HG03159 (cell line): ENCODE measurements around the gene GABRD.

Experiments
- ATAC-seq: cut with Tn5 transposase; IDR thresholded peaks from one replicate; pipeline ENCODE4 v1.9.1; 2021; ENCODE audit warnings: mild to moderate bottlenecking, moderate library complexity; ENCODE audit not compliant: unreplicated experiment

Gene GABRD

GRCh38 chr1:2050793-2051682 lies 31.9 kb downstream of the GABRD start:
- no peak for ATAC-seq

GRCh38 chr1:2052054-2052679 lies 33.0 kb downstream of the GABRD start:
- ATAC-seq = no peak

GRCh38 chr1:2052756-2053155 lies 33.6 kb downstream of the GABRD start:
- no peak for ATAC-seq

- ATAC-seq = no peak
These were observed 34.1 kb downstream of the GABRD start for GRCh38 chr1:2053217-2053616.

GRCh38 chr1:2053784-2054376 lies 34.7 kb downstream of the GABRD start:
- ATAC-seq = no peak

- no peak for ATAC-seq
These were observed 35.4 kb downstream of the GABRD start for GRCh38 chr1:2054560-2054959.

- ATAC-seq = no peak
These were observed 36.9 kb downstream of the GABRD start for GRCh38 chr1:2055911-2056575.

GRCh38 chr1:2056955-2057590 lies 37.9 kb downstream of the GABRD start:
- ATAC-seq = no peak

- no peak for ATAC-seq
These were observed 40.3 kb downstream of the GABRD start for GRCh38 chr1:2059290-2059953.

GRCh38 chr1:2060072-2060471 lies 40.9 kb downstream of the GABRD start:
- ATAC-seq = no peak

GRCh38 chr1:2060535-2060934 lies 41.4 kb downstream of the GABRD start:
- no peak for ATAC-seq

- ATAC-seq = no peak
These were observed 42.1 kb downstream of the GABRD start for GRCh38 chr1:2061065-2061778.

- ATAC-seq = no peak
These were observed 46.6 kb downstream of the GABRD start for GRCh38 chr1:2065699-2066098.

GRCh38 chr1:2067393-2067792 lies 48.2 kb downstream of the GABRD start:
- ATAC-seq = no peak

GRCh38 chr1:2067981-2068380 lies 48.8 kb downstream of the GABRD start:
- no peak for ATAC-seq

- no peak for ATAC-seq
These were observed 49.8 kb downstream of the GABRD start for GRCh38 chr1:2068951-2069350.

GRCh38 chr1:2070016-2070415 lies 50.9 kb downstream of the GABRD start:
- ATAC-seq = no peak

GRCh38 chr1:2070800-2071530 lies 51.8 kb downstream of the GABRD start:
- no peak for ATAC-seq
